UCSD-AML1 (cell line): Measurements from ENCODE around the gene FUNDC2.
"Not testable (repeated sequence)": the region's sequence is repeated elsewhere in the genome, so short reads cannot be mapped to it uniquely, and the experiment has no call there.

ENCODE experiments used
- DNase-seq: peaks from one replicate; lab custom pipeline; 2025; ENCODE audit not compliant: unreplicated experiment; lab: John Stamatoyannopoulos, UW

FUNDC2 gene, protein sequence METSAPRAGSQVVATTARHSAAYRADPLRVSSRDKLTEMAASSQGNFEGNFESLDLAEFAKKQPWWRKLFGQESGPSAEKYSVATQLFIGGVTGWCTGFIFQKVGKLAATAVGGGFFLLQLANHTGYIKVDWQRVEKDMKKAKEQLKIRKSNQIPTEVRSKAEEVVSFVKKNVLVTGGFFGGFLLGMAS

DNA sequence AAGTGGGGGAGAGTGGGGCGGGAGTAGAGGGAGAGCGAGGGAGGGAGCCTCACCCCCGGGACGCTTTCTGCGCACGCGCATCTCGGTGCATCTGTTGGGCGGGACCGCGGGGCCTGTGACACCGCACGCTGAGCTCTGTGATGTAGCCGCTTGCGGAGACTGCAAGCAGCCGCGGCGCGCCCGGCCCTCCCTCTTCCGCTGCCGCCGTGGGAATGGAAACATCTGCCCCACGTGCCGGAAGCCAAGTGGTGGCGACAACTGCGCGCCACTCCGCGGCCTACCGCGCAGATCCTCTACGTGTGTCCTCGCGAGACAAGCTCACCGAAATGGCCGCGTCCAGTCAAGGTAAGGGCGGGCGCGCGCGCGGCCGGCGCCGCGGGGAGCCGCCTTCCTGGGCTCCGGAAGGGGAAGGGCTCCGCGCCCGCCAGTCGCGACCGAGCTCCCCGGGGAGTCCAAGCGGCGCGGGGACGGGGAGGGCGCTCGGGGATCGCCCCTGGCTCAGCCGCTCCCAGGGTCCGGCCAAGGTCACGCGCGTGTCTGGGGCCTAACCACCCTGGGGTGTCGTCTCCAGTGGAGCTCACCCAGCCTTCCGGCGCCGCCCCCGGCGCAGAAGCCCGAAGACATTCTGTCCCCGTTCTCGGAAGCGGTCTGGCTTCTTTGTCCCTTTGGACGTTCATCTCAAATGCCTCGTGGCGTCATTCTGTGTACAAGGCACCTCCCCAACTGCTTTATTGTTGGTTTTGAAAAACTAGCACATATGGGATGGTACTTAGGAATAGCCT lies at the start of gene FUNDC2:
TSS of gene FUNDC2 (plus strand) at position 118 of the 782 bp plus-strand sequence. CDS start at position 213, 95 bp downstream.
- DNase-seq: peak; percentile 95

DNA sequence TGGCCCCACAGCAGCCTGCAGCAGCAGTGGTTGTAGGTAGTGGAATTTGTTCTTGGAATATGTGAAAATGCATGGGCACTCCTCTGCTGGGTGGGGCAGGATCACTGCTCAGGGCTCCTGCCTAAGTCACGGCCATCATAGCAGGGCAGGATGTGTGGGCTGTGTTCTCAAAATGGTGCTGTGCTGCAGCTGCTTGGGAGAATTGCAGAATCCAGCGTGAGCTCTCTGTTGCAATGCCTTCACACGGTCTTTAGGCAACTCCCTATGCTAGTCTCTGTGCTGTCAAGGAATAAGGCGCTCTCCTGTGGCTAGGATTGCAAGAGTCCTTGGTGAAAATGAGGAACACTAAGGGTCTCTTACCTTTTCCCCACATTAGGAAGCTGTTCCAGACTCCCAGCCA lies 47.0 kb upstream of the FUNDC2 start:
- no peak for DNase-seq

DNA sequence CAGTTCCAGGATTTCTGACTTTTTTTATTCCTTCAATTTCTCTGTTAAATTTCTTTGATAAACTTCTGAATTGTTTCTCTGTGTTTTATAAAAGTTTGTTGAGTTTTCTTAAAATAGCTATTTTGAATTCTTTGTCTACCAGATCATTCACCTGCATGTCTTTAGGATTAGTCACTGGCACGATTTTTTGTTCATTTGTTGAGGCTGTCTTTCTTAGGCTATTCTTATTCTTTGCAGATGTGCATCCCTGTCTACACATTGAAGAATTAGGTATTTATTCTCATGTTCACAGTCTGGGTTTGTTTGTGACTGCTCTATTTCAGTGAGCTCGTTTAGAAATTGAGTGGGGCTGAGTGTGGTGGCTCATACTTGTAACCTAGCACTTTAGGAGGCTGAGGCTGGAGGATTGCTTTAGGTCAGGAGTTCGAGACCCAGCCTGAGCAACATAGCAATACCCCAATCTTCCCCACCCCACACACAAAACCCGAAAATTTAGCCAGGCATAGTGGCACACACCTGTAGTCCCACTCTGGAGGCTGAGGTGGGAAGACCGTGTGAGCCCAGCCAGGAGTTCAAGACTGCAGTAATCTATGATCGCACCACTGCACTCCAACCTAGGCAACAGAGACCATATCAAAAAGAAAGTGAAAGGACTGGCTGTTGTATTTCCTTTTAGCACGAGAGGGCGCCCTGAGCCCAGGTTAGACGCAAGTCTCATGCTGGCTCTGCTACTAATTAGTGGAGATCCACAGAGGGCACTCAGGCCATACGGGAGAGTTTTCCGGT lies 46.1 kb upstream of the FUNDC2 start:
- DNase-seq: peak; percentile 71

GRCh38 chrX:154981116-154981411 lies 45.6 kb upstream of the FUNDC2 start:
- no peak for DNase-seq

DNA sequence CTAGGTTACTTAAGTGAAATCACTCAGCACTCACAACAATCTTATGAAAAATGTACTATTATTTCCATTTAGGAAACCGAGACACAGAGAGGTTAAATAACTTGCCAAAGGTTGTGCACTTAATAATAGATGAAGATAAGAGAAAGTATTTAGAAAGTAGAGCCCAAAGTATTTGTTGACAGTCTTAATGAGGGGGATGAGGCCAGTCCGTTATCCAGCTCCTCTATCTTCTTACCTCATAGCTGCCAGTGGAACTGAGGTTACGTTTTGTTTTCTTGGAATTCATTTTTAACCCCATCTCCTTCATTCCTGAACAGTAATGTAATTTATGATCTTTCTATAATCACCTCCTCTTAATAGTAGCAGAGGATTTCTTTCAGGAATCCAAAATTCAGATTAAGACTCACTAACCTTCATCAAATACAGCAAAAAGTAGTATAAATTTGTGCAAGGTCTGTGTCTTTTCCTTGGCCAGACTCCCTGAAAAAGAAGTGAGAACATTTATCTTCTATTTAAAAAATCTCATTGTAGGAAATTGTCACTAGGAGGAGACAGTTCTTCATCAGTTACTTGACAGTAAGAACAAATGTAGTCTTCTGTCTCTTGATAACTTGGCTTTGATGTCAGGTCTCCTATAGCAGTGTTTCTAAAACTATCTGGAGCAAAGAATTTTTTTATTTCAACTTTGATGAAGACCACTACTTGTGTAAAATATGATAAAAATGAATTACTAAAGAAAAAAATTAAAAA lies 39.6 kb upstream of the FUNDC2 start:
- no peak for DNase-seq

GRCh38 chrX:154987940-154988339 lies 38.7 kb upstream of the FUNDC2 start:
- no peak for DNase-seq

DNA sequence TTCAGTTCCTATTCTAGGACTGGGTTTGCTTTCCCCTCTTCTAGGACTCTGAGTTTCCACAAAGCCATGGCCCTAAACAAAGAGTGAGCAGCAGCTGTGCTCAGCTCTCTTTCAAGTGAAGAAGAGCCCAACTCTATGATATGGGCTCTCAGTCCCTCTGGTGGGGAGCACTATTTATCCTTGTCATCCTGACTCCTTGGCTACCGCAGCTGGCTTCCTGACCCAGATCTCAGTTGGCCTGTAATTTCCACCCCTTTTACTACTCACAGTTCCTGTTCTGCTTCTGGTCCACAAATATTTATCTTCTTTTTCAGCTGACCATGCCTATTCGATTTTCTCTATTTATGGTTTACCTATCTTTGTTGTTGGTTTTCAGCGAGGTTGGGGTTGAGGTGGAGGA lies 37.9 kb upstream of the FUNDC2 start:
- DNase-seq: no peak

DNA sequence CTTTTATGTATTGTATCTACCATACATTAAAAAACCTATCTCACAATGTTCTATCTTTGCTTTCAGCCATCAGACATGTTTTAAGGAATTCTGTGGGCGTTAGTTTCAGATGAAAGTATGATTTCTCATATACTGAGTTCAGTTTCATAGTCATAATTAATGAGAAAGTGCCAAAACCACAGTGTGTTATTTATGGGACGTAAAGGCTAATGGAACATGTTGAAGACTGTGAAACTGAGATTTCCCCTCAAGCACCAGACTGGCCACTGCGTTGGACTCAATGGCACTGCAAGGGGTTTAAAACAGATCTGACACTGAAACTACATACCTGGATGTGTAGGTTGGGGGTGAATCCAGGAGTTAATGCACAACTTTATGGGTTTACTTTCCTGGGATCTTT lies 36.1 kb upstream of the FUNDC2 start:
- no peak for DNase-seq

- DNase-seq: no peak
Measured at GRCh38 chrX:154991039-154991438, 35.6 kb upstream of the FUNDC2 start.

GRCh38 chrX:154991476-154991875 lies 35.2 kb upstream of the FUNDC2 start:
- DNase-seq: no peak

- DNase-seq: no peak
Measured at GRCh38 chrX:154998204-154998880, 28.3 kb upstream of the FUNDC2 start.

DNA sequence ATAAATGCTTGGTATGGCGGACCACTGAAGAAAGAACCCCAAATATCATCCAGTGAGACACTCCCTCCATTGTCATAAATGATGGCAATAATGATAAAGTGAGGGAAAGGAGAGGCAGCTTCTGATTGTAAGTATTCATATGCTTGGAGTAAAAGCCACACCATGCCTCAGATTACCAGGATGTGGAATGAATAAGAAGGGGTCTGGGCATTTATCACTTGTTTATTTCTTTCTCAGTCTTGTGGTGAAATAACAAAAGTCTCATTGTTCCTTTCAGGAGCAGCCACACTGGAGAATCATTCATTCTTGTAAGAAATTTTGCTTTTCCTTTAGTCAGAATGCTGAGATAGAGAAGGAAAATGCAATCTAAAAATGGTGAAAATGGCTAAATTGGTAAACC lies 25.8 kb upstream of the FUNDC2 start:
- DNase-seq: no peak

DNA sequence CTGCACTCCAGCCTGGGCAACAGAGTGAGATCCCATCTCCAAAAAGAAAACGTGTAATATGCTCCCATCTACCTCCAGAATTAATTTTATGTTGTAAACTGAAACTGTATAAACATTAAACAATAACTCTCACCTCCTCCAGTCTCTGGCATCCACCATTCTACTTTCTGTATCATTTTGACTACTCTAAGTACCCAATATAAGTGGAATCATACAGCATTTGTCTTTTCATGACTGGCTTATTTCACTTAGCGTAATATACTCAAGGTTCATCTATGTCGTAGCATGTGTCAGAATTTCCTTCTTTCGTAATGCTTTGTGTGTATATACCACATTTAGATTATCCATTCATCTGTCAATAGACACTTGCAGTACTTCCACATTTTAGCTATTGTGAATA lies 24.8 kb upstream of the FUNDC2 start:
- DNase-seq: no peak

DNA sequence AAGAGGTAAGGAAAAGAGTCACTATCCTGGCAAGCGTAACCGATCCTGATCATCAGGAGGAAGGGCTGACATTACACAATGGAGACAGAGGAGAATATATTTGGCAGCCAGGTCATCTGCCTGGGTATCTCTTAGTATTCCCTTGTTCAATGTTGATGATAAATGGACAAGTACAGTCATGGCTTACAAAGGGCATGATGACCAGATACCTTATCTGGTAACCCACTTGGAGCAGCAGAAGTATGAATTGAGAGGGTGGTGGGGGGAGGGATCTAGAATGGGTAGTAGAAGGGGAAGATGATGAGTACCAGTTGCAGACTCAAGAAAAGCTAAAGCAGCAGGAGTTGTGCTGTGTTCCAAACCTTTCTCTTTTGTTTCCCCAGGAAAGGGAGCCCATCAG lies 21.5 kb upstream of the FUNDC2 start:
- DNase-seq: no peak

- DNase-seq: not testable (repeated sequence)
Measured at GRCh38 chrX:155006379-155006778, 20.3 kb upstream of the FUNDC2 start.

DNA sequence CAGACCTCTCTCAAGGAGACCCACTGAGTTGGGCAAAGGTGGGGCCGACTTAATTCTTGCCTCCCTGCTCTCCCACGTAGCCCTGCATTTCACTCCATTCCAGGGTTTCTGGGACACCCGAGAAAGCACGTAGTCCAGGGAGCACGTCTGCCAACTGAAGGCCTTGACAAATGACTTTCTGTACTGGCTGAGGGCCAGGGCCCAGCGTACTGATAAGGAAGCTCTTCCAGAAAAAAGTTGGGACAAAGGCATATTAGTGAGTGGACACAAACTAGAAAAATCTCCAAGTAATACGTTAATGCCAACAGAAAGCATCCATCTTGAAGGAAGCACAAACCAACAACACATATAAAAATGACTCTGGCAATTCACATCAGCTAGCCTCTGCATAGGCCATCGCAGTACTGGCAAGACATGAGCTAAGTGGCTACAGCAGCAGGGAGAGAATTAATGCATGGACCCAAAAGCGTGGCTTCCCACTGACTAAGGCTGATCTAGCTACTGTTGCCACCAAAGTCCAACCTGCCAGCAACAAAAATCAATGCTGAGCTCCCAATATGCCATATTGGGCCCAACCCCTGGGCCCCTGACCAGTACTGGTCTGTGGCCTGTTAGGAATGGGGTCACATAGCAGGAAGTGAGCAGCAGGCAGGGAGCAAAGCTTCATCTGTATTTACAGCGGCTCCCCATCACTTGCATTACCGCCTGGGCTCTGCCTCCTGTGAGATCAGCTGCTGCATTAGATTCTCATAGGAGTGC lies 19.6 kb upstream of the FUNDC2 start:
- DNase-seq: not testable (repeated sequence)

- DNase-seq: not testable (repeated sequence)
Measured at GRCh38 chrX:155008578-155008977, 18.1 kb upstream of the FUNDC2 start.

DNA sequence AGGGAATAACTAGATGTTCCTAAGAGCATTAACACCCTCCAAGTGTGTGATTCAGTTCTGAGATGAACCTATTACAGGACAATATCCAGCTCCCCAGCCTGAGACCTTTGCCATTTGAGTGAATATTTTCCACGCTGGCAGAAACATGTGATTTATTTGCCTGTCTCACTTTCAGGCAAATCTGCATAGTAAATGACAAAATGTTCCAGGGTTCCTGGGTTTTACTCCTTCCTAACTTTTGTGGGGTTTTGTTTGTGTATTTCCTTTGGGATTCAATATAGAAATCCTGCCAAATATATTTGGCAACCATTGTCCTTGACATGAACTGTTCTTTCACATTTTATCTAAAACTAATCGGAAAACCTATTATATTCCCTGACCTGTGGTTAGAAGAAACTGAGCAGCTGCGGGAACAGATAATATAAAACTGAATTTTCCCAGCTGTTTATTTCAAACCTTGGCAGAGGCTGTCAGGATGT lies 16.6 kb upstream of the FUNDC2 start:
- DNase-seq: no peak

DNA sequence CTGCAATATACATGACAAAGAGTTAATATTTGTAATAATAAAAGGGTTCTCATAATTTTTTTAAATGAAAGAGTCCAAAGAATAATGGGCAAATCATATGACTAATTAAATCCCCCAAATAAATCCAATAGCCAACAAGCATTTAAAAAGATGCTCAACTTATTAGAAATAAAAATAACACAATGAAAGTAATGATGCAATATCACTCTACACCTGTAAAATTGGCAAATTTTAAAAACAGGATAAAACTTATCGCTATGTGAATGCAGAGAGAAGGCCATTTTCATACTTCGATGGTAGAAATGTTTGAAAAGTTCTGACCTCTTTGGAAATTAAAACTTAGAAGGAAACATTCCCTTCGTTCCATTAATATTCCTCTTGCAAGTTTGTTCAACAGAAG lies 6.1 kb upstream of the FUNDC2 start:
- no peak for DNase-seq

- no peak for DNase-seq
Measured at GRCh38 chrX:155022585-155022984, 4.1 kb upstream of the FUNDC2 start, which contains the start of gene F8. F8 (minus strand) TSS chrX:155022723; CDS start chrX:155022552, 171 bp downstream.
